GM18511 (cell line): ENCODE results near the gene TAF11L10.
"Not testable (repeated sequence)": the region's sequence is repeated elsewhere in the genome, so short reads cannot be mapped to it uniquely, and the experiment has no call there.

Experiments used
- ATAC-seq: cut with Tn5 transposase; IDR thresholded peaks from one replicate; pipeline ENCODE4 v1.9.1; 2021; ENCODE audit warnings: mild to moderate bottlenecking, moderate library complexity; ENCODE audit not compliant: unreplicated experiment

Gene TAF11L10

GRCh38 chr5:17597728-17598127 is at the start of gene TAF11L10:
TSS of gene TAF11L10 (minus strand) at chr5:17597828.
- not testable (repeated sequence) for ATAC-seq

- ATAC-seq, result no peak
Measured at GRCh38 chr5:17634160-17634559, 36.5 kb upstream of the TAF11L10 start, which contains the start of gene TAF11L14. TSS of gene TAF11L14 (plus strand) at chr5:17634460.

DNA sequence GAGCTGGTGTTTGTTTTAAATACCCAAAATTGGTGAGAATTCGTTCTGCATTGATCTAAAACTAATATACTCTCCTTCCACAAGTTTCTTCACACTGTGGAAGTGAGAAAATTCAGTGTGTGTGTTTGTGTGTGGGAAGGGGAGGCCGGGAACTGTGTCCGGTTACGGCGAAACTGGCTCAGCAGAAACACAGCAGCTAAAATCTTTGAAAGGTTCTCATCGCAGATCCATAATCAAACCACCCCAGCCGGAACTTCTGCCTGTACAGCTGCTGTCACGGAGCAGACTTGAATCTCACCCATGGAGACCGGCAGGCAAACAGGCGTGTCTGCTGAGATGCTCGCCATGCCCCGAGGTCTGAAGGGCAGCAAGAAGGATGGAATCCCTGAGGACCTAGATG is 34.2 kb upstream of the TAF11L10 start, which contains the start of gene TAF11L13:
Gene TAF11L13 (plus strand): TSS at position 301 of the 400 bp plus-strand sequence.
- not testable (repeated sequence) for ATAC-seq

DNA sequence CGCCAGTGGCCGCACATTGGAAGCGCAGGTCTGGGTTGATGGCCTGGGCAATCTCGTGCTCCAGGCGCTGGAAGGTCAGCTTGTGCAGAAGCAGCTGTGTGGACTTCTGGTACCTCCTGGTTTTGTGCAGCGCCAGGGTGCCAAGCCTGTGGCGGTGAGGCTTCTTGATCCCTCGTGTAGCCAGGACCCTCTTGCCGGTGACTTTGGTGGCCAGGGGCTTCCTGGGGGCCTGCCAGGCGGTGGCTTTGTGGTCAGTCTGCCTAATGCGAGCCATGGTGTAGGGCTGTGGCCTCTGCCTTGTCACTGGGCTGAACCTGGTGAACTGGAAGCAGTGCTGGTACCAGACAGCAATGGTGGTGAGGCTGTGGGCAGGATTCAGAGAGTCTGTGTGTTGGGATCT is 28.1 kb upstream of the TAF11L10 start:
- no peak for ATAC-seq

GRCh38 chr5:17620627-17621026 is 23.0 kb upstream of the TAF11L10 start:
- ATAC-seq, result no peak

GRCh38 chr5:17619354-17619753 is 21.7 kb upstream of the TAF11L10 start:
- ATAC-seq, result no peak

GRCh38 chr5:17614872-17615605 is 17.4 kb upstream of the TAF11L10 start:
- no peak for ATAC-seq

GRCh38 chr5:17610092-17610491 is 12.5 kb upstream of the TAF11L10 start, which contains the start of gene TAF11L12:
TSS of gene TAF11L12 (plus strand) at chr5:17610392.
- ATAC-seq, result not testable (repeated sequence)

DNA sequence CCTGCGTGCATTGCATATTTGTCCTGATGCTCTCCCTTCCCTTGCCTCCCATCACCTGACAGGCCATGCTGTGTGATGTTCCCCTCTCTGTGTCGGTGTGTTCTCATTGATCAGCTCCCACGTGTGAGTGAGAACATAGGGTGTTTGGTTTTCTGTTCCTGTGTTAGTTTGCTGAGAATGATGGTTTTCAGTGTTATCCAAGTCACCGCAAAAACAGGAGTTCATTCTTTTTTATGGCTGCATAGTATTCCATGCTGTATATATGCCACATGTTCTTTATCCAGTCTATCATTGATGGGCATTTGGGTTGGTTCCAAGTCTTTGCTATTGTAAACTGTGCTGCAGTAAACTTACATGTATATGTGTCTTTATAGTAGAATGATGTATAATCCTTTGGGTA is 9.8 kb upstream of the TAF11L10 start:
- not testable (repeated sequence) for ATAC-seq

DNA sequence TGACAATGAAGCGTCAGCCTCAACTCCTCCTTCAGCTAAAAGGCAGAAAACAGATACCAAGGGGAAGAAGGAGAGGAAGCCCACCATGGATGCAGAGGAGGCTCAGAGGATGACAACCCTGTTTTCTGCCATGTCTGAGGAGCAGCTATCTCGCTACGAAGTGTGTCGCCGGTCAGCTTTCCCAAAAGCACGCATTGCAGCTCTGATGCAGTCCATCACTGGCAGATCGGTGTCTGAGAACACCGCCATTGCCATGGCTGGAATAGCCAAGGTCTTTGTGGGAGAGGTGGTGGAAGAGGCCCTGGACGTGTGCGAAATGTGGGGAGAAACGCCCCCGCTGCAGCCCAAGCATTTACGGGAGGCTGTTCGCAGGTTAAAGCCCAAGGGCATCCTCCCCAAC is 7.3 kb upstream of the TAF11L10 start:
- no peak for ATAC-seq

DNA sequence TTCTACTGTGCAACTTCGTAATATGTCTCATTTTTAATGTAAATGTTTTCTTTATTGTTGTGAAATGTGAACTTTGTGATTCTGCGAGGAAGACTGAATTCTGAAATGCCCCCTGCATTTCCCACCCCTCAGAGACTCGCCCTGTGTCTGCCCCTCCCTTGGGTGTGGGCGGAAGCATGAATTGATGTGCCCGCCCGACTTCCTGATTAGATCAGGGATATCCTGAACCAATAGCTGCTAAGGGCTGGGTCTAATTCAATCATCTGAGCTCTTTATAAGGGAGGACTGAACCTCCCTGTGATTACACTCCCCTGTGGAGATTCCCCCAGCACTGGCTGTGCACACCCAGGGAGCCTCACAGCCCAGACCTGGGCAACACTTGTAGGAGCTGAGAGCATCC is 6.3 kb upstream of the TAF11L10 start, which contains the start of gene TAF11L11:
Gene TAF11L11 (plus strand): TSS at position 304 of the 400 bp plus-strand sequence.
- ATAC-seq, result not testable (repeated sequence)

DNA sequence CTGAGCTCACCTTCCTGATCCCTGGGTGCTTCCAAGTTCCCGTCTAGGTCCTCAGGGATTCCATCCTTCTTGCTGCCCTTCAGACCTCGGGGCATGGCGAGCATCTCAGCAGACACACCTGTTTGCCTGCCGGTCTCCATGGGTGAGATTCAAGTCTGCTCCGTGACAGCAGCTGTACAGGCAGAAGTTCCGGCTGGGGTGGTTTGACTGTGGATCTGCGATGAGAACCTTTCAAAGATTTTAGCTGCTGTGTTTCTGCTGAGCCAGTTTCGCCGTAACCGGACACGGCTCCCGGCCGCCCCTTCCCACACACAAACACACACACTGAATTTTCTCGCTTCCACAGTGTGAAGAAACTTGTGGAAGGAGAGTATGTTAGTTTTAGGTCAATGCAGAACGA is 3.4 kb downstream of the TAF11L10 start, which contains the start of gene TAF11L9:
Gene TAF11L9 (minus strand): TSS at position 140 of the 400 bp plus-strand sequence.
- ATAC-seq, result not testable (repeated sequence)

DNA sequence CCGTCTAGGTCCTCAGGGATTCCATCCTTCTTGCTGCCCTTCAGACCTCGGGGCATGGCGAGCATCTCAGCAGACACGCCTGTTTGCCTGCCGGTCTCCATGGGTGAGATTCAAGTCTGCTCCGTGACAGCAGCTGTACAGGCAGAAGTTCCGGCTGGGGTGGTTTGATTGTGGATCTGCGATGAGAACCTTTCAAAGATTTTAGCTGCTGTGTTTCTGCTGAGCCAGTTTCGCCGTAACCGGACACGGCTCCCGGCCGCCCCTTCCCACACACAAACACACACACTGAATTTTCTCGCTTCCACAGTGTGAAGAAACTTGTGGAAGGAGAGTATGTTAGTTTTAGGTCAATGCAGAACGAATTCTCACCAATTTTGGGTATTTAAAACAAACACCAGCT is 6.8 kb downstream of the TAF11L10 start, which contains the start of gene TAF11L8:
Gene TAF11L8 (minus strand): TSS at position 101 of the 400 bp plus-strand sequence.
- not testable (repeated sequence) for ATAC-seq

GRCh38 chr5:17585658-17586057 is 12.0 kb downstream of the TAF11L10 start, which contains the start of gene TAF11L7:
TSS of gene TAF11L7 (minus strand) at chr5:17585758.
- ATAC-seq, result not testable (repeated sequence)
